Upper lobe of right lung (tissue), 1 donor: ENCODE data around the gene AGT. TPM values are rescaled to one million over a fixed set of nuclear protein-coding genes. Genes with fewer than 3 reads are reported as not detected.

Source experiments
- total RNA-seq: library from RNA; stranded (reverse); fragmentation: NEBNext Ultra II Directional; extraction: Animal tissue kit (Norgen Biotek cat#: 25700); gene quantifications from one replicate; pipeline ENCODE4 v1.2.1, GENCODE V29; 2021
- donor health status: DM: no; HTN: yes; CAD: no; lungs with severe emphysema.

The AGT gene
- total RNA-seq, 1 donor from 2014 or later, result 1.8 TPM

Other genes starting within 250 kb of the AGT start
- 26.7 TPM for gene COG2, start 71.6 kb downstream of the AGT start, total RNA-seq
- gene CAPN9, start 33.3 kb upstream of the AGT start, total RNA-seq, result 21.8 TPM
- 159 TPM for gene C1orf198, start 154.4 kb upstream of the AGT start, total RNA-seq